ENCODE measurements around the gene MATCAP1. TPM values are rescaled to one million over a fixed set of nuclear protein-coding genes. Genes with fewer than 3 reads are reported as not detected.

The MATCAP1 gene
- total and polyA plus RNA-seq, 11 donors: 4.1 to 21.6 (median 11.1) TPM

DNA sequence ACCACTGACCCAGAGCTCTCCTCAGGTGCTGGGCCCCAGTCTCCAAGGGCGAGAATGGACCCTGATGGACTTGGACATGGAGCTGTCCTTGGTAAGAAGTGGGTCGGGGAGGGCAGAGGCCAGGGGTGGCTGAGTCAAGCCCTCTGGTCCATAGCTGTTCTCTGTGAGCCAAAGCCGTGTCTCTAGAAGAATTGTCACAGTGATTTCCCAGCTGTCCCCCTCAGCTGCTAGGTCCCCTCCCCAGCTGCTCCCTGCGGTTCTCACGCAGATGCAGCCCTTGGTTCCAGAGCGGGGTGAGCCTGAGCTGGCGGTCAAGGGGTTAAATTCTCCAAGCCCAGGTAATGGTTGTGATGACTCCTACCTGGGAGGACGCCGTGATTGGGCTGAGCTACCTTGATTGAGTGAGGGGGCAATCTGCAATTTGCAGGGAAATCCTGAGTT is 14.7 kb downstream of the MATCAP1 start:
- Histone ChIP-seq H3K9me3 (no peaks in the 10 kb centered on the region), H3K27ac (peak overlapping the region in 9 of 12 donors; percentile 89 to 98 (median 95)), H3K27me3 (peaks cover 0 to 38% (median 3%) of the 10 kb centered on the region in 9 donors), H3K4me1 (peaks cover 0 to 60% (median 50%) of the 10 kb centered on the region in 12 donors), H3K36me3 (no peaks in the 10 kb centered on the region), H3K4me3 (no peak overlapping the region)
- ATAC-seq (no peak), DNase-seq (no peak)
- TF ChIP-seq CTCF (IDR thresholded peaks at IDR 0.05): no peak
- no peak for TF ChIP-seq POLR2A (IDR thresholded peaks at IDR 0.05)
- WGBS, 4 donors: 56 to 69% (median 62%) methylated on average over 7 to 9 of the region's 9 CpGs
- intact Hi-C loops (cut with DNase I): no loop called here

- Histone ChIP-seq H3K27me3 (peaks cover 0 to 52% (median 7%) of the 10 kb centered on the region in 9 donors), H3K4me3 (no peak overlapping the region), H3K4me1 (peaks cover 0 to 65% (median 54%) of the 10 kb centered on the region in 12 donors), H3K9me3 (no peaks in the 10 kb centered on the region), H3K36me3 (no peaks in the 10 kb centered on the region), H3K27ac (no peak overlapping the region)
- no peak for ATAC-seq
- no peak for DNase-seq
- WGBS, 4 donors: 87 to 93% (median 90%) methylated on average over 4 to 7 of the region's 7 CpGs
- TF ChIP-seq POLR2A (IDR thresholded peaks at IDR 0.05): no peak
- TF ChIP-seq CTCF (IDR thresholded peaks at IDR 0.05): no peak
- intact Hi-C loops (cut with DNase I): no loop called here
Measured at GRCh38 chr16:67167588-67167987, 16.2 kb downstream of the MATCAP1 start.

- Histone ChIP-seq H3K4me1 (peaks cover 0 to 71% (median 59%) of the 10 kb centered on the region in 12 donors), H3K36me3 (no peaks in the 10 kb centered on the region), H3K27me3 (peaks cover 0 to 61% (median 7%) of the 10 kb centered on the region in 9 donors), H3K27ac (no peak overlapping the region), H3K9me3 (no peaks in the 10 kb centered on the region), H3K4me3 (no peak overlapping the region)
- DNase-seq (no peak), ATAC-seq (no peak)
- TF ChIP-seq CTCF (IDR thresholded peaks at IDR 0.05): no peak
- no peak for TF ChIP-seq POLR2A (IDR thresholded peaks at IDR 0.05)
- intact Hi-C loops (cut with DNase I): no loop called here
- WGBS, 4 donors: 78 to 85% (median 84%) methylated on average over 5 of the region's 5 CpGs
Measured at GRCh38 chr16:67166598-67167168, 17.1 kb downstream of the MATCAP1 start.

DNA sequence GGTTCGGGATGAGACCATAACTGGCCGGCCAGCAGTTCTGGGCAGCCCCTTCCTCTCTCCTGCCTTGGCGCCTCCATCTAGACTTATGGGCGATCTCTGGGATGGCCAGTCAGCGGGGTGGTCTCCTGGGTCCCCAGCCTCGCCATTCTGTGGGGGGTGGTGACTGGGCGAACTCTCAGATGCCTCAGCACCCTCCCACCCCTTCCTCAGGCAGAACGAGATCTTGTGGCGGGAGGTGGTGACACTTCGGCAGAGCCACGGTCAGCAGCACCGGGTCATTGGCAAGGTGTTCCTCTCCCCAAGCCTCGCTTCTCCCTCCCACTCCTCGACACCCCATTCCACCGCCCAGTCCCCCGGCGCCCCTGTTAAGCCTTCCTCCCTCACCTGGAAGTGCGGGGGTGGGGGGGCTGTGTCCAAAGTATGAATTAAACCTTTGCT is 17.6 kb downstream of the MATCAP1 start:
- Histone ChIP-seq H3K9me3 (no peaks in the 10 kb centered on the region), H3K27ac (no peak overlapping the region), H3K27me3 (peaks cover 0 to 64% (median 7%) of the 10 kb centered on the region in 9 donors), H3K4me3 (no peak overlapping the region), H3K4me1 (peaks cover 0 to 71% (median 58%) of the 10 kb centered on the region in 12 donors), H3K36me3 (no peaks in the 10 kb centered on the region)
- intact Hi-C loops (cut with DNase I): no loop called here
- TF ChIP-seq POLR2A (IDR thresholded peaks at IDR 0.05) (no peak), CTCF (IDR thresholded peaks at IDR 0.05) (no peak)
- WGBS, 4 donors: 46 to 61% (median 53%) methylated on average over 12 to 18 of the region's 18 CpGs
- ATAC-seq: no peak
- no peak for DNase-seq

Measured in heart left ventricle (tissue), 16 donors.